Liver (tissue), 9 donors: Measurements from ENCODE around the gene SGMS1. TPM values are rescaled to one million over a fixed set of nuclear protein-coding genes. Genes with fewer than 3 reads are reported as not detected.

Source experiments
- DNase-seq: peaks from one replicate; pipeline ENCODE4 v3.0.0-alpha.2; 2017; ENCODE audit warnings: low spot score
- H3K27ac ChIP-seq, 2 donors: one replicate each; pipeline ENCODE4 v1.7.0; 2013; ENCODE audit warnings: inconsistent platforms in 2 of 2, low read length in 2 of 2, control low read depth in 1 of 2, low read depth in 1 of 2, mild to moderate bottlenecking in 1 of 2
- H3K27me3 ChIP-seq, 4 donors: one replicate each; pipeline versions ENCODE4 v1.6.1 to v1.7.0; 2013; ENCODE audit warnings: low read length in 3 of 4, inconsistent platforms in 1 of 4, mild to moderate bottlenecking in 1 of 4, moderate library complexity in 1 of 4; ENCODE audit not compliant: control insufficient read depth in 4 of 4, insufficient read depth in 4 of 4
- H3K36me3 ChIP-seq, 4 donors: one replicate each; pipeline versions ENCODE4 v1.6.1 to v1.7.0; 2013; ENCODE audit warnings: low read length in 3 of 4, mild to moderate bottlenecking in 3 of 4, low read depth in 1 of 4, moderate library complexity in 1 of 4; ENCODE audit not compliant: control insufficient read depth in 4 of 4, insufficient read depth in 3 of 4
- H3K4me1 ChIP-seq, 4 donors: one replicate each; pipeline versions ENCODE4 v1.6.1 to v1.7.0; 2013; ENCODE audit warnings: low read length in 3 of 4, mild to moderate bottlenecking in 3 of 4, moderate library complexity in 1 of 4; ENCODE audit not compliant: control insufficient read depth in 4 of 4, insufficient read depth in 4 of 4
- H3K4me3 ChIP-seq, 3 donors: one replicate each; pipeline versions ENCODE4 v1.6.1 to v1.7.0; 2013; ENCODE audit warnings: low read length in 3 of 3, control low read depth in 1 of 3, low read depth in 1 of 3, mild to moderate bottlenecking in 1 of 3
- H3K9ac ChIP-seq, 2 donors: one replicate each; pipeline ENCODE4 v1.7.0; 2013; ENCODE audit warnings: low read length in 2 of 2, mild to moderate bottlenecking in 2 of 2, moderate library complexity in 2 of 2, control low read depth in 1 of 2, low read depth in 1 of 2
- H3K9me3 ChIP-seq, 4 donors: one replicate each; pipeline versions ENCODE4 v1.6.1 to v1.7.0; 2013; ENCODE audit warnings: low read length in 3 of 4; ENCODE audit not compliant: control insufficient read depth in 4 of 4
- ATF3 ChIP-seq: IDR thresholded peaks from 2 replicates; pipeline ENCODE4 v1.6.1; 2016; ENCODE audit warnings: antibody characterized with exemption
- CTCF ChIP-seq: fragments of 150-350 bp; IDR thresholded peaks from 2 replicates; pipeline ENCODE4 v1.5.1; 2017; ENCODE audit warnings: improper control_type of control experiment, low read depth, low read length; ENCODE audit not compliant: missing input control
- EGR1 ChIP-seq, 2 donors: IDR thresholded peaks; 2 replicates each; pipeline ENCODE4 v1.6.1; 2016 to 2018; ENCODE audit warnings: antibody characterized with exemption in 2 of 2, low read depth in 2 of 2
- FOXA1 ChIP-seq: IDR thresholded peaks from 2 replicates; pipeline ENCODE4 v1.6.1; 2016; ENCODE audit warnings: antibody characterized with exemption
- FOXA2 ChIP-seq: IDR thresholded peaks from 2 replicates; pipeline ENCODE4 v1.6.1; 2016; ENCODE audit warnings: antibody characterized with exemption
- GABPA ChIP-seq, 2 donors: IDR thresholded peaks in 1 of 2; conservative IDR thresholded peaks in 1 of 2; 2 replicates each; pipeline ENCODE4 v1.6.1; 2016; ENCODE audit warnings: antibody characterized with exemption in 2 of 2, mild to moderate bottlenecking in 1 of 2, moderate library complexity in 1 of 2
- HNF4A ChIP-seq, 2 donors: conservative IDR thresholded peaks; 2 replicates each; pipeline ENCODE4 v1.6.1; 2016; ENCODE audit warnings: antibody characterized with exemption in 2 of 2, mild to moderate bottlenecking in 2 of 2
- HNF4G ChIP-seq: IDR thresholded peaks from 2 replicates; pipeline ENCODE4 v1.6.1; 2016; ENCODE audit warnings: antibody characterized with exemption
- JUND ChIP-seq, 2 donors: IDR thresholded peaks; 2 replicates each; pipeline ENCODE4 v1.6.1; 2016; ENCODE audit warnings: antibody characterized with exemption in 2 of 2
- MAX ChIP-seq: IDR thresholded peaks from 2 replicates; pipeline ENCODE4 v1.6.1; 2016; ENCODE audit warnings: antibody characterized with exemption
- NR2F2 ChIP-seq: IDR thresholded peaks from 2 replicates; pipeline ENCODE4 v1.6.1; 2016; ENCODE audit warnings: antibody characterized with exemption
- RAD21 ChIP-seq, 2 donors: IDR thresholded peaks; 2 replicates each; pipeline ENCODE4 v1.6.1; 2016; ENCODE audit warnings: antibody characterized with exemption in 2 of 2, mild to moderate bottlenecking in 2 of 2
- REST ChIP-seq: IDR thresholded peaks from 2 replicates; pipeline ENCODE4 v1.6.1; 2016; ENCODE audit warnings: antibody characterized with exemption, mild to moderate bottlenecking
- RXRA ChIP-seq, 2 donors: IDR thresholded peaks; 2 replicates each; pipeline ENCODE4 v1.6.1; 2017 to 2018; ENCODE audit warnings: antibody characterized with exemption in 2 of 2, mild to moderate bottlenecking in 1 of 2
- SP1 ChIP-seq: IDR thresholded peaks from 2 replicates; pipeline ENCODE4 v1.6.1; 2018; ENCODE audit warnings: antibody characterized with exemption, mild to moderate bottlenecking
- TAF1 ChIP-seq: conservative IDR thresholded peaks from 2 replicates; pipeline ENCODE4 v1.6.1; 2016; ENCODE audit warnings: antibody characterized with exemption, mild to moderate bottlenecking
- YY1 ChIP-seq: IDR thresholded peaks from 2 replicates; pipeline ENCODE4 v1.6.1; 2016; ENCODE audit warnings: antibody characterized with exemption, mild to moderate bottlenecking
- ZBTB33 ChIP-seq: IDR thresholded peaks from 2 replicates; pipeline ENCODE4 v1.6.1; 2016; ENCODE audit warnings: antibody characterized with exemption
- whole genome bisulfite sequencing: extraction: QIAGEN DNeasy Blood & Tissue Kit; methylation state at CpG from one replicate; pipeline ENCODE4 v1.1.7; 2013; 5-methylcytosine and 5-hydroxymethylcytosine counted together
- polyA plus RNA-seq, 2 donors: library from polyadenylated mRNA; stranded (reverse) in 1 of 2; unstranded in 1 of 2; fragments of 200-250 nt in 1 of 2; fragments of >200 nt in 1 of 2; fragmentation: Nextera tagmentation in 1 of 2; extraction: Ambion mirVana in 1 of 2; gene quantifications; one replicate each; pipeline versions ENCODE4 v1.2.1 to v1.2.3, GENCODE V29; 2013 to 2015
- total RNA-seq, 2 donors: library from RNA; depleted of rRNA; stranded (reverse); fragments of >200 nt; gene quantifications; one replicate each; pipeline ENCODE4 v1.2.3, GENCODE V29; 2014
- donor health status: healthy.
- donor health status: healthy.
- donor health status: healthy.
- donor health status: healthy.
- donor health status: healthy.

SGMS1 gene
- total and polyA plus RNA-seq, 4 donors, result 6.8 to 98.2 (median 21.1) TPM

GRCh38 chr10:50325449-50326171, 298.1 kb downstream of the SGMS1 start (continued):
- TF ChIP-seq REST (no peak), RXRA (IDR thresholded peaks at IDR 0.05) (no peak), NR2F2 (no peak), FOXA2 (no peak)

GRCh38 chr10:50324680-50325393, 298.9 kb downstream of the SGMS1 start:
- Histone ChIP-seq H3K27ac (no peak overlapping the region), H3K4me3 (no peak overlapping the region), H3K4me1 (no peaks in the 10 kb centered on the region), H3K27me3 (no peaks in the 10 kb centered on the region), H3K36me3 (peaks cover 0 to 6% (median 1%) of the 10 kb centered on the region in 4 donors), H3K9ac (no peak overlapping the region), H3K9me3 (no peaks in the 10 kb centered on the region)
- WGBS, result 97% methylated on average over 4 of the region's 4 CpGs
- no peak for DNase-seq
- no peak for TF ChIP-seq FOXA1

- Histone ChIP-seq H3K36me3 (peaks cover 0 to 6% (median 1%) of the 10 kb centered on the region in 4 donors), H3K9ac (no peak overlapping the region), H3K27me3 (no peaks in the 10 kb centered on the region), H3K27ac (no peak overlapping the region), H3K4me1 (no peaks in the 10 kb centered on the region), H3K9me3 (no peaks in the 10 kb centered on the region), H3K4me3 (no peak overlapping the region)
- WGBS, result 97% methylated on average over 2 of the region's 2 CpGs
- DNase-seq, result no peak
- TF ChIP-seq MAX, result no peak
- TF ChIP-seq TAF1, result no peak
- TF ChIP-seq HNF4A (conservative IDR thresholded peaks at IDR 0.05), result no peak
- no peak for TF ChIP-seq CTCF
- no peak for TF ChIP-seq ZBTB33
- TF ChIP-seq YY1, result no peak
- TF ChIP-seq RAD21 (IDR thresholded peaks at IDR 0.05), result no peak
- no peak for TF ChIP-seq ATF3
- TF ChIP-seq JUND (IDR thresholded peaks at IDR 0.05), result no peak
- TF ChIP-seq FOXA1, result no peak
- TF ChIP-seq RXRA (IDR thresholded peaks at IDR 0.05), result no peak
- TF ChIP-seq REST, result no peak
- TF ChIP-seq HNF4G, result no peak
- no peak for TF ChIP-seq NR2F2
- TF ChIP-seq EGR1 (IDR thresholded peaks at IDR 0.05; ENCODE audit: low read depth in 2 of 2), result no peak
- no peak for TF ChIP-seq SP1
- TF ChIP-seq FOXA2, result no peak
- TF ChIP-seq GABPA (IDR thresholded peaks at IDR 0.05 in 1 of 2, conservative IDR thresholded peaks at IDR 0.05 in 1 of 2), result no peak
Measured at GRCh38 chr10:50324046-50324445, 299.7 kb downstream of the SGMS1 start.
